Left colon (tissue), 2 donors: ENCODE measurements around the gene LILRA6. TPM values are rescaled to one million over a fixed set of nuclear protein-coding genes. Genes with fewer than 3 reads are reported as not detected.
"Not testable (repeated sequence)": the region's sequence is repeated elsewhere in the genome, so short reads cannot be mapped to it uniquely, and the experiment has no call there.

Source experiments
- ATAC-seq: fragments of 200-7000 bp; cut with Tn5 transposase; one replicate; pipeline ENCODE4 v1.9.1; 2020; ENCODE audit warnings: mild to moderate bottlenecking, moderate library complexity
- DNase-seq, 2 donors: peaks; one replicate each; pipeline ENCODE4 v3.0.0-alpha.2; 2020
- intact Hi-C, 2 donors: fragments of 100-400 bp; cut with DNase I in 1 of 2; cut with micrococcal nuclease in 1 of 2; formaldehyde crosslinking; loops; one replicate each; pipeline versions ENCODE4 v1.11.2 to v1.14.0; 2022; cut with DNase I, micrococcal nuclease
- microRNA-seq, 2 donors: library from miRNA; unstranded; fragments of <30 nt; microRNA quantifications; one replicate each; pipeline versions ENCODE4 v1.1.0 to v1.2.0, GENCODE V29; 2020
- total RNA-seq, 2 donors: library from RNA; stranded (reverse); fragmentation: NEBNext Ultra II Directional; extraction: Animal tissue kit (Norgen Biotek cat#: 25700); gene quantifications; one replicate each; pipeline ENCODE4 v1.2.1, GENCODE V29; 2021
- donor health status: DM: no; HTN: no; CAD: no.
- donor health status: DM: yes; HTN: yes; CAD: no.

The LILRA6 gene
- total RNA-seq, 2 donors from 2014 or later, result 0.55 to 1.1 TPM

GRCh38 chr19:54197121-54197520 is 45.5 kb downstream of the LILRA6 start:
- ATAC-seq (no peak), DNase-seq (no peak)
- intact Hi-C loops, result no loop called here

GRCh38 chr19:54196536-54196935 is 46.1 kb downstream of the LILRA6 start:
- DNase-seq (no peak), ATAC-seq (no peak)
- intact Hi-C loops, result no loop called here

GRCh38 chr19:54194463-54194862 is 48.1 kb downstream of the LILRA6 start:
- ATAC-seq, intact Hi-C loops, DNase-seq: not testable (repeated sequence)

GRCh38 chr19:54193011-54193410 is 49.6 kb downstream of the LILRA6 start:
- DNase-seq (no peak), ATAC-seq (no peak)
- intact Hi-C loops, result no loop called here

GRCh38 chr19:54191811-54192453 is 50.7 kb downstream of the LILRA6 start:
- ATAC-seq (no peak), DNase-seq (peak; percentile 34 to 46)
- intact Hi-C loops, result no loop called here

- intact Hi-C loops, result no loop called here
- ATAC-seq (peak; percentile 42), DNase-seq (peak; percentile 58 to 89)
These were observed 51.4 kb downstream of the LILRA6 start, which contains the start of gene TSEN34 for GRCh38 chr19:54191011-54191810. TSS of gene TSEN34 (plus strand) at chr19:54191308. CDS start at chr19:54191365, 57 bp downstream.

- DNase-seq, result peak; percentile 99 to 100
- intact Hi-C loops, result no loop called here
- ATAC-seq, result peak; percentile 58
These were observed 52.0 kb downstream of the LILRA6 start for GRCh38 chr19:54190503-54191010.

GRCh38 chr19:54189735-54190502 is 52.7 kb downstream of the LILRA6 start:
- ATAC-seq (peak; percentile 60), DNase-seq (peak; percentile 100)
- intact Hi-C loops, result no loop called here

GRCh38 chr19:54189145-54189734 is 53.4 kb downstream of the LILRA6 start, which contains the start of gene MBOAT7:
TSS of gene MBOAT7 (minus strand) at chr19:54189580. CDS start at chr19:54188508, 1,072 bp downstream.
- intact Hi-C loops, result no loop called here
- DNase-seq (no peak), ATAC-seq (peak; percentile 49)

- DNase-seq, result peak; percentile 57 to 63
- no peak for ATAC-seq
- intact Hi-C loops, result no loop called here
These were observed 54.2 kb downstream of the LILRA6 start for GRCh38 chr19:54188215-54188871.

GRCh38 chr19:54186934-54187381 is 55.6 kb downstream of the LILRA6 start:
- ATAC-seq (peak; percentile 26), DNase-seq (peak; percentile 90 to 92)
- intact Hi-C loops, result no loop called here

Small RNA genes within 50 kb of the gene (microRNA-seq; reads per million reads assigned to microRNA genes)
- gene MIR4752, result 0 reads per million in 2 donors

Other genes starting within 250 kb of the LILRA6 start
- gene VSTM1, start 178.9 kb downstream of the LILRA6 start, total RNA-seq, result not detected
- gene TARM1, start 161.4 kb downstream of the LILRA6 start, total RNA-seq, result not detected
- under 1 TPM; 0.67 to 0.98 TPM for gene OSCAR, start 142.0 kb downstream of the LILRA6 start, total RNA-seq
- 100 to 1,000 TPM; 146 to 147 TPM for gene NDUFA3, start 139.9 kb downstream of the LILRA6 start, total RNA-seq
- gene TFPT, start 127.1 kb downstream of the LILRA6 start, total RNA-seq, result 10 to 100 TPM; 12.4 to 12.7 TPM
- gene PRPF31, start 127.0 kb downstream of the LILRA6 start, total RNA-seq, result 10 to 100 TPM; 37.4 to 38.6 TPM
- gene CNOT3, start 105.0 kb downstream of the LILRA6 start, total RNA-seq, result 10 to 100 TPM; 32.9 to 42.2 TPM
- 1 to 10 TPM; 5.3 to 7.3 TPM for gene LENG1, start 83.1 kb downstream of the LILRA6 start, total RNA-seq
- 100 to 1,000 TPM; 209 to 217 TPM for gene TMC4, start 69.6 kb downstream of the LILRA6 start, total RNA-seq
- gene MBOAT7, start 53.2 kb downstream of the LILRA6 start, total RNA-seq, result 100 to 1,000 TPM; 144 to 152 TPM
- 10 to 100 TPM; 38.9 to 41.6 TPM for gene TSEN34, start 51.5 kb downstream of the LILRA6 start, total RNA-seq
- 1,000 to 10,000 TPM in 1 of 2 donors, 100 to 1,000 TPM in 1; 962 to 1,034 TPM for gene RPS9, start 41.9 kb downstream of the LILRA6 start, total RNA-seq
- gene LILRB3, start 19.8 kb downstream of the LILRA6 start, total RNA-seq, result 1 to 10 TPM; 2.0 to 3.5 TPM
- gene LILRB5, start 14.5 kb upstream of the LILRA6 start, total RNA-seq, result 10 to 100 TPM in 1 of 2 donors, 1 to 10 TPM in 1; 4.8 to 10.9 TPM
- gene LILRB2, start 38.3 kb upstream of the LILRA6 start, total RNA-seq, result 1 to 10 TPM in 1 of 2 donors, under 1 TPM in 1; 0.98 to 3.2 TPM
- 1 to 10 TPM in 1 of 2 donors, under 1 TPM in 1; 0.82 to 2.2 TPM for gene LILRA5, start 70.4 kb upstream of the LILRA6 start, total RNA-seq
- not detected for gene LILRA4, start 96.4 kb upstream of the LILRA6 start, total RNA-seq
- gene LAIR1, start 122.1 kb upstream of the LILRA6 start, total RNA-seq, result 10 to 100 TPM in 1 of 2 donors, 1 to 10 TPM in 1; 3.8 to 13.2 TPM
- 1 to 10 TPM in 1 of 2 donors, not detected in 1; 1.1 TPM for gene TTYH1, start 172.7 kb upstream of the LILRA6 start, total RNA-seq
- gene LENG8, start 206.4 kb upstream of the LILRA6 start, total RNA-seq, result 100 to 1,000 TPM; 146 to 156 TPM
- gene LENG9, start 221.0 kb upstream of the LILRA6 start, total RNA-seq, result 10 to 100 TPM; 16.7 to 17.1 TPM
- 100 to 1,000 TPM; 501 to 569 TPM for gene CDC42EP5, start 230.5 kb upstream of the LILRA6 start, total RNA-seq